GM12878 (cell line): ENCODE data around the gene TNXB. TPM values are rescaled to one million over a fixed set of nuclear protein-coding genes. Genes with fewer than 3 reads are reported as not detected.

ENCODE experiments used
- BMI1 ChIP-seq: fragments of 450-650 bp; IDR thresholded peaks from 2 replicates; pipeline ENCODE4 v1.6.1; 2016; ENCODE audit warnings: mild to moderate bottlenecking, moderate library complexity, borderline replicate concordance
- CHD4 ChIP-seq: fragments of 200-600 bp; sonication (generic); IDR thresholded peaks from 2 replicates; pipeline ENCODE4 v1.6.1; 2016; ENCODE audit warnings: mild to moderate bottlenecking
- FOXK2 ChIP-seq: fragments of 450-650 bp; IDR thresholded peaks from 2 replicates; pipeline ENCODE4 v1.6.1; 2017; ENCODE audit warnings: mild to moderate bottlenecking, moderate library complexity
- NFYB ChIP-seq: IDR thresholded peaks from 2 replicates; pipeline ENCODE4 v1.6.1; 2011; ENCODE audit warnings: low read depth, mild to moderate bottlenecking, low read length, improper control_type of control experiment, moderate library complexity; ENCODE audit not compliant: insufficient read depth
- PML ChIP-seq: IDR thresholded peaks from 2 replicates; pipeline ENCODE4 v1.6.1; 2012; ENCODE audit warnings: low read length, inconsistent platforms
- RELA ChIP-seq: fragments of 450-650 bp; IDR thresholded peaks from 2 replicates; pipeline ENCODE4 v1.8.0; 2014; ENCODE audit warnings: borderline replicate concordance; ENCODE audit not compliant: partially characterized antibody
- SMAD5 ChIP-seq: IDR thresholded peaks from 2 replicates; pipeline ENCODE4 v1.6.1; 2016; ENCODE audit warnings: antibody characterized with exemption, low read depth
- STAT1 ChIP-seq: fragments of 450-650 bp; conservative IDR thresholded peaks from 2 replicates; pipeline ENCODE4 v1.6.1; 2014; ENCODE audit warnings: antibody characterized with exemption, mild to moderate bottlenecking
- ZBTB4 ChIP-seq: fragments of 450-650 bp; formaldehyde crosslinking; IDR thresholded peaks from 2 replicates; pipeline ENCODE4 v1.4.0; 2022; ENCODE audit warnings: mild to moderate bottlenecking, moderate library complexity
- ZSCAN29 ChIP-seq: fragments of 450-650 bp; IDR thresholded peaks from 2 replicates; pipeline ENCODE4 v1.6.1; 2017; ENCODE audit warnings: mild to moderate bottlenecking, moderate library complexity
- polyA plus RNA-seq, 11 experiments: library from polyadenylated mRNA; depleted of rRNA in 4 of 11; unstranded in 6 of 11; stranded (reverse) in 5 of 11; fragments of >200 nt; fragmentation: Nextera tagmentation in 4 of 11; fragmentation: Illumina TruSeq in 1 of 11; extraction: Ambion mirVana in 4 of 11; extraction: Trizol in 1 of 11; gene quantifications; 1 replicate in 1 of 11; 2 replicates in 10 of 11; pipeline versions ENCODE4 v1.2.1 to v1.2.3, GENCODE V29; 2011 to 2016; ENCODE audit warnings: inconsistent platforms in 2 of 11, missing spikeins in 2 of 11, low read depth in 1 of 11
- total RNA-seq, 4 experiments: library from RNA; depleted of rRNA in 3 of 4; stranded (reverse); fragments of >200 nt in 3 of 4; fragmentation: Illumina TruSeq in 1 of 4; extraction: Trizol in 1 of 4; gene quantifications; 2 replicates each; pipeline versions ENCODE4 v1.2.1 to v1.2.3, GENCODE V29; 2013 to 2021
- TF ChIP-seq, protein P1 (sequence below): fragments of 450-650 bp; IDR thresholded peaks from 2 replicates; pipeline ENCODE4 v1.6.1; 2016; ENCODE audit warnings: mild to moderate bottlenecking

TNXB gene
- total and polyA plus RNA-seq, 10 of the 15 experiments (the other 5 are each of a cell fraction or from before 2014, with no cell fraction given): 0.03 to 2.5 (median 0.68) TPM; not detected in 2

GRCh38 chr6:32069878-32070515, 39.1 kb downstream of the TNXB start (continued):
- TF ChIP-seq ZBTB4 (CRISPR knock-in tag): no peak
- no peak for TF ChIP-seq SMAD5
- TF ChIP-seq CHD4: no peak
- TF ChIP-seq BMI1: no peak
- TF ChIP-seq ZSCAN29: no peak
- no peak for TF ChIP-seq RELA
- no peak for TF ChIP-seq NFYB
- no peak for TF ChIP-seq FOXK2
- TF ChIP-seq, protein P1, sequence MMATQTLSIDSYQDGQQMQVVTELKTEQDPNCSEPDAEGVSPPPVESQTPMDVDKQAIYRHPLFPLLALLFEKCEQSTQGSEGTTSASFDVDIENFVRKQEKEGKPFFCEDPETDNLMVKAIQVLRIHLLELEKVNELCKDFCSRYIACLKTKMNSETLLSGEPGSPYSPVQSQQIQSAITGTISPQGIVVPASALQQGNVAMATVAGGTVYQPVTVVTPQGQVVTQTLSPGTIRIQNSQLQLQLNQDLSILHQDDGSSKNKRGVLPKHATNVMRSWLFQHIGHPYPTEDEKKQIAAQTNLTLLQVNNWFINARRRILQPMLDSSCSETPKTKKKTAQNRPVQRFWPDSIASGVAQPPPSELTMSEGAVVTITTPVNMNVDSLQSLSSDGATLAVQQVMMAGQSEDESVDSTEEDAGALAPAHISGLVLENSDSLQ: no peak
- no peak for TF ChIP-seq STAT1
- no peak for TF ChIP-seq PML
